Measurements from ENCODE around the gene CNOT6L. TPM values are rescaled to one million over a fixed set of nuclear protein-coding genes. Genes with fewer than 3 reads are reported as not detected.

The CNOT6L gene
- total RNA-seq, 2 donors from 2014 or later = 26.0 to 37.1 TPM

- H3K4me3 ChIP-seq (ENCODE audit: low read length) = peak overlapping the region; percentile 81
- H3K36me3 Mint-ChIP-seq (ENCODE audit: low read depth) = no peaks in the 10 kb centered on the region
- TF ChIP-seq CTCF (conservative IDR thresholded peaks at IDR 0.05) = no peak
- no peaks in the 10 kb centered on the region for H3K9me3 ChIP-seq (ENCODE audit: control insufficient read depth, low read length)
- H3K27me3 ChIP-seq (ENCODE audit: control insufficient read depth, insufficient read depth, low read length, poor library complexity, severe bottlenecking) = no peaks in the 10 kb centered on the region
- no peak overlapping the region for H3K27ac ChIP-seq (ENCODE audit: low read depth, low read length)
- H3K4me1 ChIP-seq (ENCODE audit: control insufficient read depth, insufficient read depth, low read length) = no peaks in the 10 kb centered on the region
- H3K27ac Mint-ChIP-seq = no peak overlapping the region
- no peaks in the 10 kb centered on the region for H3K36me3 ChIP-seq (ENCODE audit: control insufficient read depth, insufficient read depth, low read length)
- no peaks in the 10 kb centered on the region for H3K9me3 Mint-ChIP-seq
- H3K4me1 Mint-ChIP-seq = peaks cover 15% of the 10 kb centered on the region
- peak overlapping the region; percentile 98 for H3K4me3 Mint-ChIP-seq
- peaks cover 4% of the 10 kb centered on the region for H3K27me3 Mint-ChIP-seq (ENCODE audit: insufficient read depth)
- 85 to 96% methylated on average over 4 to 7 of the region's 8 CpGs for WGBS, 2 experiments (ENCODE audit: insufficient coverage in 1 of 2, insufficient read length in 1 of 2)
- DNase-seq = no peak
- H3K9ac ChIP-seq (ENCODE audit: extremely low read depth, low read length, poor library complexity, severe bottlenecking) = no peak overlapping the region
These were observed 1.7 kb downstream of the CNOT6L start for GRCh38 chr4:77817304-77818072.

- 96 to 100% methylated on average over 1 to 2 of the region's 2 CpGs for WGBS, 2 experiments (ENCODE audit: insufficient coverage in 1 of 2, insufficient read length in 1 of 2)
- H3K27ac ChIP-seq (ENCODE audit: low read depth, low read length) = no peak overlapping the region
- no peaks in the 10 kb centered on the region for H3K4me1 ChIP-seq (ENCODE audit: control insufficient read depth, insufficient read depth, low read length)
These were observed 2.6 kb downstream of the CNOT6L start for GRCh38 chr4:77816546-77816945.

GRCh38 chr4:77815636-77816035, 3.5 kb downstream of the CNOT6L start:
- H3K9ac ChIP-seq (ENCODE audit: extremely low read depth, low read length, poor library complexity, severe bottlenecking) = no peak overlapping the region
- no peaks in the 10 kb centered on the region for H3K27me3 ChIP-seq (ENCODE audit: control insufficient read depth, insufficient read depth, low read length, poor library complexity, severe bottlenecking)
- peaks cover 2% of the 10 kb centered on the region for H3K27me3 Mint-ChIP-seq (ENCODE audit: insufficient read depth)
- no peaks in the 10 kb centered on the region for H3K9me3 Mint-ChIP-seq
- H3K36me3 ChIP-seq (ENCODE audit: control insufficient read depth, insufficient read depth, low read length) = no peaks in the 10 kb centered on the region
- DNase-seq = no peak
- H3K27ac ChIP-seq (ENCODE audit: low read depth, low read length) = no peak overlapping the region
- no peaks in the 10 kb centered on the region for H3K9me3 ChIP-seq (ENCODE audit: control insufficient read depth, low read length)
- no peaks in the 10 kb centered on the region for H3K36me3 Mint-ChIP-seq (ENCODE audit: low read depth)
- no peak overlapping the region for H3K4me3 Mint-ChIP-seq
- H3K27ac Mint-ChIP-seq = no peak overlapping the region
- H3K4me1 ChIP-seq (ENCODE audit: control insufficient read depth, insufficient read depth, low read length) = no peaks in the 10 kb centered on the region
- H3K4me3 ChIP-seq (ENCODE audit: low read length) = no peak overlapping the region
- H3K4me1 Mint-ChIP-seq = peaks cover 8% of the 10 kb centered on the region
- no peak for TF ChIP-seq CTCF (conservative IDR thresholded peaks at IDR 0.05)

More at GRCh38 chr4:77816546-77816945, 2.6 kb downstream of the CNOT6L start:
- no peaks in the 10 kb centered on the region for H3K9me3 ChIP-seq (ENCODE audit: control insufficient read depth, low read length)
- H3K36me3 ChIP-seq (ENCODE audit: control insufficient read depth, insufficient read depth, low read length) = no peaks in the 10 kb centered on the region
- peaks cover 4% of the 10 kb centered on the region for H3K27me3 Mint-ChIP-seq (ENCODE audit: insufficient read depth)
- no peak for TF ChIP-seq CTCF (conservative IDR thresholded peaks at IDR 0.05)
- no peak for DNase-seq
- H3K27ac Mint-ChIP-seq = no peak overlapping the region
- no peaks in the 10 kb centered on the region for H3K27me3 ChIP-seq (ENCODE audit: control insufficient read depth, insufficient read depth, low read length, poor library complexity, severe bottlenecking)
- no peaks in the 10 kb centered on the region for H3K9me3 Mint-ChIP-seq
- no peaks in the 10 kb centered on the region for H3K36me3 Mint-ChIP-seq (ENCODE audit: low read depth)
- peaks cover 15% of the 10 kb centered on the region for H3K4me1 Mint-ChIP-seq
- H3K4me3 ChIP-seq (ENCODE audit: low read length) = no peak overlapping the region
- H3K4me3 Mint-ChIP-seq = no peak overlapping the region
- H3K9ac ChIP-seq (ENCODE audit: extremely low read depth, low read length, poor library complexity, severe bottlenecking) = no peak overlapping the region
